Measurements from ENCODE around the gene PHYHIPL.

PHYHIPL gene

GRCh38 chr10:59257224-59257623 is 80.8 kb downstream of the PHYHIPL start:
- no peak for DNase-seq (ENCODE audit: low read depth in 2 of 2)

- no peak for DNase-seq (ENCODE audit: low read depth in 2 of 2)
These were observed 82.4 kb downstream of the PHYHIPL start for GRCh38 chr10:59258890-59259289.

GRCh38 chr10:59265141-59265540 is 88.7 kb downstream of the PHYHIPL start:
- DNase-seq (ENCODE audit: low read depth in 2 of 2): no peak

GRCh38 chr10:59266321-59266720 is 89.9 kb downstream of the PHYHIPL start:
- DNase-seq (ENCODE audit: low read depth in 2 of 2): no peak

- DNase-seq (ENCODE audit: low read depth in 2 of 2): no peak
These were observed 92.0 kb downstream of the PHYHIPL start for GRCh38 chr10:59268460-59268859.

GRCh38 chr10:59269651-59270050 is 93.2 kb downstream of the PHYHIPL start:
- DNase-seq (ENCODE audit: low read depth in 2 of 2): no peak

GRCh38 chr10:59270492-59270891 is 94.0 kb downstream of the PHYHIPL start:
- DNase-seq (ENCODE audit: low read depth in 2 of 2): no peak

GRCh38 chr10:59271160-59271559 is 94.7 kb downstream of the PHYHIPL start:
- DNase-seq (ENCODE audit: low read depth in 2 of 2): no peak

GRCh38 chr10:59272061-59272460 is 95.6 kb downstream of the PHYHIPL start:
- DNase-seq (ENCODE audit: low read depth in 2 of 2): no peak

GRCh38 chr10:59273445-59273844 is 97.0 kb downstream of the PHYHIPL start:
- no peak for DNase-seq (ENCODE audit: low read depth in 2 of 2)

- no peak for DNase-seq (ENCODE audit: low read depth in 2 of 2)
These were observed 99.7 kb downstream of the PHYHIPL start for GRCh38 chr10:59276133-59276532.

- no peak for DNase-seq (ENCODE audit: low read depth in 2 of 2)
These were observed 100.5 kb downstream of the PHYHIPL start for GRCh38 chr10:59276919-59277318.

GRCh38 chr10:59279476-59279875 is 103.0 kb downstream of the PHYHIPL start:
- DNase-seq (ENCODE audit: low read depth in 2 of 2): no peak

GRCh38 chr10:59279991-59280505 is 103.6 kb downstream of the PHYHIPL start:
- no peak for DNase-seq (ENCODE audit: low read depth in 2 of 2)

- no peak for DNase-seq (ENCODE audit: low read depth in 2 of 2)
These were observed 105.4 kb downstream of the PHYHIPL start for GRCh38 chr10:59281861-59282260.

GRCh38 chr10:59283456-59284091 is 107.1 kb downstream of the PHYHIPL start:
- no peak for DNase-seq (ENCODE audit: low read depth in 2 of 2)

GRCh38 chr10:59284118-59284975 is 107.9 kb downstream of the PHYHIPL start:
- DNase-seq (ENCODE audit: low read depth in 2 of 2): no peak

- no peak for DNase-seq (ENCODE audit: low read depth in 2 of 2)
These were observed 108.6 kb downstream of the PHYHIPL start for GRCh38 chr10:59285073-59285472.

- DNase-seq (ENCODE audit: low read depth in 2 of 2): no peak
These were observed 109.4 kb downstream of the PHYHIPL start for GRCh38 chr10:59285848-59286247.

- DNase-seq (ENCODE audit: low read depth in 2 of 2): no peak
These were observed 111.3 kb downstream of the PHYHIPL start for GRCh38 chr10:59287587-59288255.

- DNase-seq (ENCODE audit: low read depth in 2 of 2): no peak
These were observed 113.4 kb downstream of the PHYHIPL start for GRCh38 chr10:59289853-59290252.

- no peak for DNase-seq (ENCODE audit: low read depth in 2 of 2)
These were observed 114.0 kb downstream of the PHYHIPL start for GRCh38 chr10:59290448-59290847.

All from activated CD4-positive, alpha-beta T cell treated with anti-CD3 and anti-CD28 coated beads for 24 hours (primary cell).